GM12891 (cell line): ENCODE data around the gene CAMSAP2.

Experiments
- POLR2A ChIP-seq: IDR thresholded peaks from 2 replicates; pipeline ENCODE4 v1.6.1; 2011; ENCODE audit warnings: low read depth, low read length, control low read depth
- POLR2AphosphoS5 ChIP-seq: IDR thresholded peaks from 2 replicates; pipeline ENCODE4 v1.6.1; 2011; ENCODE audit warnings: low read depth, low read length, control low read depth

DNA sequence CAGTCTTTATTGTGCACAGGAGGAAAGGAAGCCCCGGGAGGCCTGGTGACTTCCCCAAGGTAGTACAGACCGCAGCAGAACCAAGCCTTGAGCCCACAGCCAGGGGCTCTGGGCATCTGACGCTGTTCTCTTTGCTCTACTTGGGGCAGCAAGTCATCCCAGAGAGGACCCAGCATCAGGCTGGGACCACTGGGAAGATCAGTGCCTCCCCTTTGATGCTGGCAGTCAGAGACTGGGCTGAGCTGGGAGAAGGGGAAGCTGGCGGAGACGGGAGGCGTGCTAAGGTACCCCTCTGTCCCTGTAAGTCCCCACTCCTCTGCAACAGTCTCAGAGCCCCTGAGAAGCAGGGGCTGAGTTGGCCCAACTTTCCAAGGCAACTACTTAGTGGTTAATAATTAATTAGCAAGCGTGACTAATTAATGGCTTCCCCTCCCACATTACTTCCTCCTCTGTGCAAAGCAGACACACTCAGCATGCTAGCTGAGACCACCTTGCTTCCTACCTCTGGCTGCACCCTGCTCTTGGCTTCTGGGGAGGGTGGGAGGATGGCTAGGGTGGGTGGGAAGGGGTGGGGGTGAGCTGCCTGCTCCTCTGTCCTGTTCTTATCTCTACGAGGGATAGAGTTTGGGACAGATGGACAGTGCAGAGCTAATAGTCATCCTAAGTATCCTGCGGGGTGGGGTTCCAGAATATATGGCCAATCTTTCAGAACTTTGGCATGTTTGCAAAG, 157.3 kb downstream of the CAMSAP2 start:
- no peak for TF ChIP-seq POLR2A
- TF ChIP-seq POLR2AphosphoS5: no peak
